ENCODE results near the gene DND1. TPM values are rescaled to one million over a fixed set of nuclear protein-coding genes. Genes with fewer than 3 reads are reported as not detected.

The DND1 gene
- total RNA-seq, 4 donors from 2014 or later: 0.19 to 0.75 TPM; not detected in 2

DNA sequence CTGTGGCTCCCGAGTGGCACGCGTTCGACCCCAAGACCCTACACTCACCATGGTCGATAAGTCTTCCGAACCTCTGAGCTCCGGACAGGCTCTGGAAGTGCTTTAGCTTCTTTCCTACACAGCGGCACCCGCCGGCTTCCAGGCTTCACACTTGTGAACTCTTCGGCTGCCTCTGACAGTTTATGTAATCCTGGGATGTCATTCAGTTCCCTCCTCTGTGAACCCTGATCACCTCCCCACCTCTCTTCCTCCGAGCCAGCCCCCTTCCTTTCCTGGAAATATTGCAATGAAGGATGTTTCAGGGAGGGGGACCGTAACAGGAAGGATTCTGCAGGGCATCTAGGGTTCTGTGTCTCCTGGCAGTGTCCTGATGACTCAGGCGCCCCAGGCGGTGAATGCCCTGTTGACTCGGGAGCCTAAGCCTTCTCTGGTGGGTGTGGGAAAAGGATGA, 40.3 kb downstream of the DND1 start, which contains the start of gene CD14:
TSS of gene CD14 (minus strand) at position 155 of the 451 bp plus-strand sequence. CDS start at position 51, 104 bp downstream.
- intact Hi-C loops (cut with DNase I): loop anchor here (10.0 kb wide), 1 partner anchor 258 kb away; no protein-coding TSS in a partner anchor
- 5 to 7% methylated on average over 15 to 16 of the region's 16 CpGs for WGBS, 2 donors
- no peak for DNase-seq
- Histone ChIP-seq H3K27me3 (no peaks in the 10 kb centered on the region), H3K4me3 (peak within 1 kb of the TSS; percentile 48 to 70 (median 52)), H3K36me3 (no peaks in the 10 kb centered on the region), H3K4me1 (peaks cover 6 to 37% (median 19%) of the 10 kb centered on the region in 3 donors), H3K9me3 (no peaks in the 10 kb centered on the region), H3K27ac (peak within 1 kb of the TSS; percentile 68 to 88 (median 76))
- TF ChIP-seq POLR2A (IDR thresholded peaks at IDR 0.05): peak in 2 of 4 donors; percentile 34 to 44
- TF ChIP-seq, protein P1, sequence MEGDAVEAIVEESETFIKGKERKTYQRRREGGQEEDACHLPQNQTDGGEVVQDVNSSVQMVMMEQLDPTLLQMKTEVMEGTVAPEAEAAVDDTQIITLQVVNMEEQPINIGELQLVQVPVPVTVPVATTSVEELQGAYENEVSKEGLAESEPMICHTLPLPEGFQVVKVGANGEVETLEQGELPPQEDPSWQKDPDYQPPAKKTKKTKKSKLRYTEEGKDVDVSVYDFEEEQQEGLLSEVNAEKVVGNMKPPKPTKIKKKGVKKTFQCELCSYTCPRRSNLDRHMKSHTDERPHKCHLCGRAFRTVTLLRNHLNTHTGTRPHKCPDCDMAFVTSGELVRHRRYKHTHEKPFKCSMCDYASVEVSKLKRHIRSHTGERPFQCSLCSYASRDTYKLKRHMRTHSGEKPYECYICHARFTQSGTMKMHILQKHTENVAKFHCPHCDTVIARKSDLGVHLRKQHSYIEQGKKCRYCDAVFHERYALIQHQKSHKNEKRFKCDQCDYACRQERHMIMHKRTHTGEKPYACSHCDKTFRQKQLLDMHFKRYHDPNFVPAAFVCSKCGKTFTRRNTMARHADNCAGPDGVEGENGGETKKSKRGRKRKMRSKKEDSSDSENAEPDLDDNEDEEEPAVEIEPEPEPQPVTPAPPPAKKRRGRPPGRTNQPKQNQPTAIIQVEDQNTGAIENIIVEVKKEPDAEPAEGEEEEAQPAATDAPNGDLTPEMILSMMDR (IDR thresholded peaks at IDR 0.05): no peak

DNA sequence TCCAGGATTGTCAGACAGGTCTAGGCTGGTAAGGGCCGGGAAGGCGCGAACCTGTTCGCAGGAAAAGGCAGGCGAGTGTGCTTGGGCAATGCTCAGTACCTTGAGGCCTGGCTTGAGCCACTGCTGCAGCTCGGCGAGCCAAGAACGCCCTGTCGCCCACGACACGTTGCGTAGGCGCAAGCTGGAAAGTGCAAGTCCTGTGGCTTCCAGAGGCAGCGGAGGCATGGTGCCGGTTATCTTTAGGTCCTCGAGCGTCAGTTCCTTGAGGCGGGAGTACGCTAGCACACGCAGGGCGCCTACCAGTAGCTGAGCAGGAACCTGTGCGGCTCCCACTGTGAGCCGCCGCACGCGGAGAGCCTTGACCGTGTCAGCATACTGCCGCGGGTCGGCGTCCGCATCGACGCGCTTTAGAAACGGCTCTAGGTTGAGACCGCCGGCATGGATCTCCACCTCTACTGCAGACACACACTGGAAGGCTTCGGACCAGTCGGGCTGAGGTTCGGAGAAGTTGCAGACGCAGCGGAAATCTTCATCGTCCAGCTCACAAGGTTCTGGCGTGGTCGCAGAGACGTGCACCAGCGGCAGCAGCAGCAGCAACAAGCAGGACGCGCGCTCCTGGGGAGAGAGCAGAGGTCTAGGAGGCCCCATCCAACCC, 40.9 kb downstream of the DND1 start:
- no peak for DNase-seq
- H3K27me3 ChIP-seq: no peaks in the 10 kb centered on the region
- intact Hi-C loops (cut with DNase I): loop anchor here (10.0 kb wide), 1 partner anchor 258 kb away; no protein-coding TSS in a partner anchor
- peak overlapping the region; percentile 48 to 70 (median 52) for H3K4me3 ChIP-seq
- no peaks in the 10 kb centered on the region for H3K9me3 ChIP-seq
- peak overlapping the region; percentile 68 to 88 (median 76) for H3K27ac ChIP-seq
- TF ChIP-seq, protein P1 (IDR thresholded peaks at IDR 0.05): no peak
- no peak for TF ChIP-seq POLR2A (IDR thresholded peaks at IDR 0.05)
- 3% methylated on average over 20 to 23 of the region's 51 CpGs for WGBS, 2 donors
- H3K4me1 ChIP-seq: peaks cover 6 to 37% (median 19%) of the 10 kb centered on the region in 3 donors
- H3K36me3 ChIP-seq: no peaks in the 10 kb centered on the region

DNA sequence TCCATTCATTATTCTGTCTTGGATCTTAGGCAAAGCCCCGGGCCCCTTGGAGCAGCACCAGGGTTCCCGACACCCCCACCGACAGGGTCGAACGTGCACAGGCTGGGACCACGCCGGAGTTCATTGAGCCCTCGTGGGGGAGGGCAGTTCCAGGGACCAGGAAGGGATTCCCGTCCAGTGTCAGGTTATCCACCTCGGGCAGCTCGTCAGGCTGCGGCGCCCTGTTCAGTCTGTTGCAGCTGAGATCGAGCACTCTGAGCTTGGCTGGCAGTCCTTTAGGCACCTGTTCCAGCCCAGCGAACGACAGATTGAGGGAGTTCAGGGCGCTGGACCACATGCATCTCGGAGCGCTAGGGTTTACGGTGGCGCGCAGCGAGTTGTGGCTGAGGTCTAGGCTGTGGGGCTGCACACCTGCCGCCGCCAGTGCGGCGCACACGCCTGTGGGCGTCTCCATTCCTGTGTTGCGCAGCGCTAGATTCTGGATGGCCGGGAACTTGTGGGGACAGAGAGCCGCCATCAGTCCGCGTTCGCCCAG, 41.5 kb downstream of the DND1 start:
- Histone ChIP-seq H3K27ac (peak overlapping the region; percentile 68 to 88 (median 76)), H3K27me3 (no peaks in the 10 kb centered on the region), H3K4me1 (peaks cover 6 to 37% (median 19%) of the 10 kb centered on the region in 3 donors), H3K36me3 (no peaks in the 10 kb centered on the region), H3K9me3 (no peaks in the 10 kb centered on the region), H3K4me3 (peak overlapping the region; percentile 48 to 70 (median 52))
- DNase-seq: no peak
- intact Hi-C loops (cut with DNase I): loop anchor here (10.0 kb wide), 1 partner anchor 257 kb away; no protein-coding TSS in a partner anchor
- 6 to 44% methylated on average over 12 to 14 of the region's 36 CpGs for WGBS, 2 donors
- no peak for TF ChIP-seq POLR2A (IDR thresholded peaks at IDR 0.05)
- TF ChIP-seq, protein P1 (IDR thresholded peaks at IDR 0.05): no peak

DNA sequence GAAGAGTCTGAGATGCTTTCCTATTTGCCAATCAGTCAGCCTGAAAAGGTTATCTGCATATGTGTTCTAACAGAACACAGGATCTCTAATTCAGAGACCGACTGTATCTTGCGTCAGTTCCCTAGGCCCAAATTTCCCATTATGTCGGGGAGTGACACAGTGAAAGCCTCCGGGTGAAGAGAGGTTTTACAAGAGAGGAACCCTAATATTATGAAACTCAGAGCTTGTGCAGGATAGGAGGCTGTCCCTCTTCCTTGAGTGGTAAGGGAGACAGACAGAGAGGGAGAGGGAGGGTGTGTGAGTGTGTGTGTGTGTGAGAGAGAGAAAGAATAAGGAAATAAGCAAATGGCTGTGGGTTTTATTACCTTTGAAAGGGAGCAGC, 42.3 kb downstream of the DND1 start:
- Histone ChIP-seq H3K36me3 (no peaks in the 10 kb centered on the region), H3K27ac (peak overlapping the region in 3 of 4 donors; percentile 32 to 88 (median 68)), H3K4me1 (peaks cover 6 to 37% (median 19%) of the 10 kb centered on the region in 3 donors), H3K4me3 (peak overlapping the region; percentile 1 to 70 (median 52)), H3K9me3 (no peaks in the 10 kb centered on the region), H3K27me3 (no peaks in the 10 kb centered on the region)
- TF ChIP-seq, protein P1 (IDR thresholded peaks at IDR 0.05): no peak
- no peak for TF ChIP-seq POLR2A (IDR thresholded peaks at IDR 0.05)
- WGBS, 2 donors: 74 to 84% methylated on average over 4 of the region's 4 CpGs
- DNase-seq: no peak
- intact Hi-C loops (cut with DNase I): loop anchor here (10.0 kb wide), 1 partner anchor 256 kb away; no protein-coding TSS in a partner anchor

Measured in esophagus squamous epithelium (tissue), 5 donors.